Ovary (tissue), 9 donors: ENCODE measurements around the gene LPIN1. TPM values are rescaled to one million over a fixed set of nuclear protein-coding genes. Genes with fewer than 3 reads are reported as not detected.
"Not testable (repeated sequence)": the region's sequence is repeated elsewhere in the genome, so short reads cannot be mapped to it uniquely, and the experiment has no call there.

Experiments
- DNase-seq, 5 donors: peaks; one replicate each; pipeline ENCODE4 v3.0.0-alpha.2; 2019 to 2020
- H3K27ac ChIP-seq, 2 donors: fragments of 200-600 bp; one replicate each; pipeline versions ENCODE4 v1.5.1 to v1.8.0; 2019 to 2022
- H3K27me3 ChIP-seq: fragments of 200-600 bp; one replicate; pipeline ENCODE4 v1.8.0; 2022
- H3K36me3 ChIP-seq: fragments of 200-600 bp; sonication (generic); one replicate; pipeline ENCODE4 v1.5.1; 2019
- H3K4me1 ChIP-seq: one replicate; pipeline ENCODE4 v1.8.1; 2013; ENCODE audit warnings: mild to moderate bottlenecking, moderate library complexity; ENCODE audit not compliant: insufficient read depth
- H3K4me3 ChIP-seq: fragments of 200-600 bp; sonication (generic); one replicate; pipeline ENCODE4 v1.5.1; 2017
- H3K9me3 ChIP-seq, 2 donors: fragments of 200-600 bp in 1 of 2; sonication (generic) in 1 of 2; one replicate each; pipeline versions ENCODE4 v1.5.1 to v1.8.1; 2013 to 2019; ENCODE audit warnings: mild to moderate bottlenecking in 1 of 2, moderate library complexity in 1 of 2
- EP300 ChIP-seq: sonication (generic); formaldehyde crosslinking; IDR thresholded peaks from one replicate; pipeline ENCODE4 v1.6.1; 2017; ENCODE audit warnings: antibody characterized with exemption
- POLR2A ChIP-seq: fragments of 450-650 bp; IDR thresholded peaks from one replicate; pipeline ENCODE4 v1.6.1; 2017; ENCODE audit warnings: antibody characterized with exemption, mild to moderate bottlenecking, moderate library complexity
- WGBS, 3 donors: extraction: QIAGEN DNeasy Blood & Tissue Kit in 1 of 3; methylation state at CpG; one replicate each; pipeline versions ENCODE4 v1.1.5 to v1.1.7; 2013 to 2017; 5-methylcytosine and 5-hydroxymethylcytosine counted together
- intact Hi-C, 4 donors: fragments of 100-400 bp; cut with DNase I; formaldehyde crosslinking; loops; one replicate each; pipeline versions ENCODE4 v1.11.0 to v1.15.1; 2022 to 2023
- polyA plus RNA-seq, 2 donors: library from polyadenylated mRNA; stranded (reverse); fragments of 200-250 nt in 1 of 2; fragments of 350-450 nt in 1 of 2; fragmentation: Illumina TruSeq in 1 of 2; extraction: RNeasy Lipid Tissue Mini Kit (QIAGEN cat#74804) in 1 of 2; gene quantifications; one replicate each; pipeline ENCODE4 v1.2.3, GENCODE V29; 2013 to 2014
- total RNA-seq, 7 donors: library from RNA; depleted of rRNA in 2 of 7; stranded (reverse); fragments of >200 nt in 2 of 7; fragmentation: NEBNext Ultra II Directional in 3 of 7; extraction: Animal tissue kit (Norgen Biotek cat#: 25700) in 3 of 7; gene quantifications; one replicate each; pipeline versions ENCODE4 v1.1.0 to v1.2.4, GENCODE V29; 2016 to 2023
- TF ChIP-seq, protein P1 (sequence below), 3 donors: fragments of 450-650 bp in 2 of 3; fragments of 200-600 bp in 1 of 3; IDR thresholded peaks; one replicate each; pipeline versions ENCODE4 v1.5.1 to v1.8.0; 2016 to 2022; ENCODE audit warnings: antibody characterized with exemption in 3 of 3, mild to moderate bottlenecking in 1 of 3
- donor health status: DM: no; HTN: no; CAD: no; lungs with moderate emphysema.
- donor health status: DM: no; HTN: no; CAD: no.
- donor health status: Bipolar disorder and iron deficiency.
- donor health status: DM: yes; HTN: yes; CAD: no.
- donor health status: DM: no; HTN: no; CAD: no.
- donor health status: DM: yes; HTN: yes; CAD: no.

The LPIN1 gene
- total and polyA plus RNA-seq, 9 donors = 19.9 to 144 (median 50.8) TPM

DNA sequence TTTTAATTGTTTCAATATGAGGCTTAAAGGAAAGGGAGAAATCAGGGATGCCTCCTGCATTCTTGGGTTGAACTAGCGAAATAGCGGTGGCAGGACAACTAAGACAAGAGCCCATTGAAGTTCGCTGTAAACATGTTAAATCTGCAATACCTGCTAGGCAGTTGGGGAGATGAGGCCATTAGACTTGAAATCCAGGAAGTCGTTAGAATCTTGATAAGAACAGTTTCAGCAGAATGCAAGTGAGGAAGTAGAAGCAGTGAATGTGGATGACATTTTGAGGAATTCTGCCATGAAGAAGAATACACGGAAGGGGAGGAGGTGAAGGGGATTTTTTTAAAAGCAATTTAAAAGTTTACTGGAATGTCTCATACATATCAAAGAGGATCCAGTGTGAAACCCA lies 109.7 kb downstream of the LPIN1 start:
- H3K4me3 ChIP-seq = no peak overlapping the region
- intact Hi-C loops = no loop called here
- TF ChIP-seq POLR2A (no peak), EP300 (no peak)
- TF ChIP-seq, protein P1, sequence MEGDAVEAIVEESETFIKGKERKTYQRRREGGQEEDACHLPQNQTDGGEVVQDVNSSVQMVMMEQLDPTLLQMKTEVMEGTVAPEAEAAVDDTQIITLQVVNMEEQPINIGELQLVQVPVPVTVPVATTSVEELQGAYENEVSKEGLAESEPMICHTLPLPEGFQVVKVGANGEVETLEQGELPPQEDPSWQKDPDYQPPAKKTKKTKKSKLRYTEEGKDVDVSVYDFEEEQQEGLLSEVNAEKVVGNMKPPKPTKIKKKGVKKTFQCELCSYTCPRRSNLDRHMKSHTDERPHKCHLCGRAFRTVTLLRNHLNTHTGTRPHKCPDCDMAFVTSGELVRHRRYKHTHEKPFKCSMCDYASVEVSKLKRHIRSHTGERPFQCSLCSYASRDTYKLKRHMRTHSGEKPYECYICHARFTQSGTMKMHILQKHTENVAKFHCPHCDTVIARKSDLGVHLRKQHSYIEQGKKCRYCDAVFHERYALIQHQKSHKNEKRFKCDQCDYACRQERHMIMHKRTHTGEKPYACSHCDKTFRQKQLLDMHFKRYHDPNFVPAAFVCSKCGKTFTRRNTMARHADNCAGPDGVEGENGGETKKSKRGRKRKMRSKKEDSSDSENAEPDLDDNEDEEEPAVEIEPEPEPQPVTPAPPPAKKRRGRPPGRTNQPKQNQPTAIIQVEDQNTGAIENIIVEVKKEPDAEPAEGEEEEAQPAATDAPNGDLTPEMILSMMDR (IDR thresholded peaks at IDR 0.05) = no peak
- DNase-seq = no peak
- no peaks in the 10 kb centered on the region for H3K4me1 ChIP-seq
- no peaks in the 10 kb centered on the region for H3K36me3 ChIP-seq
- H3K9me3 ChIP-seq = no peaks in the 10 kb centered on the region
- H3K27me3 ChIP-seq = no peaks in the 10 kb centered on the region
- no peak overlapping the region for H3K27ac ChIP-seq
- WGBS, 3 donors = 70 to 76% (median 72%) methylated on average over 5 of the region's 5 CpGs

DNA sequence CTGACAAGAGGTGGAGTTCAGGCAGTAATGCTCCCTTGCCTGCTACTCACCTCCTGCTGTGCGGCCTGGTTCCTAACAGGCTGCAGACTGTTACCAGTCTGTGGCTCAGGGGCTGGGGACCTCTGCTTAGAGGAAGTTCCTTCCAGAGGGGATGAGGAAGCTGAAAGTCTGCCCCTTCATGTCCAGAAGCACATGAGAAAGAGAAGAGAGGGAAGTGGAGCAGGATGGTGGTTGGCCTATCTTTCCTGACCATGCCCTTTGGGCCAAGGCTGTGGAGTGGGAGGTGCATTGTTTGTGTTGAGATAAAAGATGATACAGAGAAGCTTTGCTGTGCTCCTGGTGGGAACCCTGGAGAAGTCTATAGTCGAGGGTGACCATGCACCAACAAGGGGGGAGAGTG lies 112.5 kb downstream of the LPIN1 start:
- Histone ChIP-seq H3K4me1 (no peaks in the 10 kb centered on the region), H3K4me3 (no peak overlapping the region), H3K36me3 (no peaks in the 10 kb centered on the region), H3K27ac (no peak overlapping the region), H3K9me3 (no peaks in the 10 kb centered on the region), H3K27me3 (no peaks in the 10 kb centered on the region)
- 83 to 100% (median 86%) methylated on average over 2 of the region's 2 CpGs for WGBS, 3 donors
- TF ChIP-seq, protein P1 (IDR thresholded peaks at IDR 0.05) = no peak
- no peak for TF ChIP-seq EP300
- TF ChIP-seq POLR2A = no peak
- no peak for DNase-seq
- intact Hi-C loops = no loop called here

DNA sequence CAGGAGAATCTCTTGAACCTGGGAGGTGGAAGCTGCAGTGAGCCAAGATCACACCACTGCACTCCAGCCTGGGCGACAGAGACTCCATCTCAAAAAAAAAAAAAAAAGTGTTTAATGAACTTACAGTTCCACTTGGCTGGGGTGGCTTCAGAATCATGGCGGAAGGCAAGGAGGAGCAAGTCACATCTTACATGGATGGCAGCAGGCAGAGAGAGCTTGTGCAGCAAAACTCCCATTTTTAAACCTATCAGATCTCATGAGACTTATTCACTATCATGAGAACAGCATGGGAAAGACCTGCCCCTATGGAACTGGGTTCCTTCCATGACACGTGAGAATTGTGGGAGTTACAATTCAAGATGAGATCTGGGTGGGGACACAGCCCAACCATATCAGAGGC lies 113.5 kb downstream of the LPIN1 start:
- not testable (repeated sequence) for H3K9me3 ChIP-seq, H3K27ac ChIP-seq, H3K4me3 ChIP-seq, H3K4me1 ChIP-seq, H3K27me3 ChIP-seq, DNase-seq, H3K36me3 ChIP-seq
- intact Hi-C loops = loop anchor here in 3 of 4 donors (5.0 to 10.0 kb wide), 5 partner anchors 535 to 1147 kb away; partner anchors contain the start of gene TRIB2 (in 1 of the 3)
- WGBS, 3 donors = 96 to 98% (median 97%) methylated on average over 3 of the region's 3 CpGs

DNA sequence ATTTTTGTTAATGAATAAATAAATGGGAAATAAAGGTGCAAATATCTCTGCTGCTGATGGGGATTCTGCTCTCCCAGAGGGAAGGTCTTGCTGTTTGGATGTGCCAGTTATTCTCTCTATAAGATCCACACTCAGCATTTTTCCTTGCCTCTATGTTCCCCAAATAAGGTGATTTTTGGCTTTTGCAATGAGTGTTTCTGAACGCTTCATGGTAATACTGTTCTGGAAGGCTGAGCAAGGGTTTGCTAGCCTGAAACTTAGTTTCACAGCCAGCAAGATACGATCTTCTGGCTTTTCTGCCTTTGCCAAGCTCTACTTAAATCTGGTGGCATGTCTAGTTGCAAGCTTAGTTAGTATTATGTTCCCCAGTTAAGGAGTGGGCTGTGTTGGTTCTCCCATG lies 114.6 kb downstream of the LPIN1 start:
- no peak overlapping the region for H3K27ac ChIP-seq
- no peak overlapping the region for H3K4me3 ChIP-seq
- no peaks in the 10 kb centered on the region for H3K36me3 ChIP-seq
- DNase-seq = no peak
- no peaks in the 10 kb centered on the region for H3K4me1 ChIP-seq
- no peaks in the 10 kb centered on the region for H3K27me3 ChIP-seq
- H3K9me3 ChIP-seq = no peaks in the 10 kb centered on the region
- TF ChIP-seq EP300 = no peak
- TF ChIP-seq POLR2A = no peak
- TF ChIP-seq, protein P1 (IDR thresholded peaks at IDR 0.05) = no peak
- 72 to 87% (median 83%) methylated on average over 2 of the region's 2 CpGs for WGBS, 3 donors
- intact Hi-C loops = loop anchor here in 3 of 4 donors (5.0 to 10.0 kb wide), 5 partner anchors 534 to 1146 kb away; partner anchors contain the start of gene TRIB2 (in 1 of the 3)

DNA sequence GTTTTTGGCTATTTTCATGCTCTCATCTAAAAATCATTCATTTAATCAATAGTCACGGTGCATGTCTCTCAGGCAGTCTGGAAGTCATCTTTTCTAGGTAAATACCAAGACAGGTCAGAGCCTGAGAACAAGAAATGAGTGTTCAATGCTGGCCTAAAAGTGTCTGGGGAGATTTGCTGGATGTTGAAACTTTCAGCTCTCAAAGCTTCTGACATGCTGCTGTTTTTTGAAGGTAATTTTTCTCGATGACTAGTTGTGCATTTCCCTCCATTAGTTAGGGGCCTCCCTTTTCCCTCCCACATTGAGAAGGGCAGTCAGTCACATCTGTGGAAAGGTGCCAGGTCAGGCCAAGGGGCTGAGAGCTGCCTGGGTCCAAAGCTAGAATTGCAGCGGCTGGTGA lies 115.6 kb downstream of the LPIN1 start:
- Histone ChIP-seq H3K4me1 (no peaks in the 10 kb centered on the region), H3K27ac (no peak overlapping the region), H3K36me3 (no peaks in the 10 kb centered on the region), H3K4me3 (no peak overlapping the region), H3K9me3 (no peaks in the 10 kb centered on the region), H3K27me3 (no peaks in the 10 kb centered on the region)
- WGBS, 3 donors = 64 to 77% (median 65%) methylated on average over 3 of the region's 3 CpGs
- TF ChIP-seq, protein P1 (IDR thresholded peaks at IDR 0.05) = no peak
- TF ChIP-seq EP300 = no peak
- TF ChIP-seq POLR2A = no peak
- DNase-seq = no peak
- intact Hi-C loops = loop anchor here in 3 of 4 donors (2.0 to 10.0 kb wide), 6 partner anchors 533 to 1145 kb away; partner anchors contain the start of gene TRIB2 (in 1 of the 3)
